ENCODE measurements around the gene BTRC. TPM values are rescaled to one million over a fixed set of nuclear protein-coding genes. Genes with fewer than 3 reads are reported as not detected.
"Not testable (repeated sequence)": the region's sequence is repeated elsewhere in the genome, so short reads cannot be mapped to it uniquely, and the experiment has no call there.

The BTRC gene
- total RNA-seq, 3 donors from 2014 or later: 12.4 to 19.5 (median 16.0) TPM

- H3K4me3 ChIP-seq: no peak overlapping the region
- H3K4me1 ChIP-seq (ENCODE audit: low read depth): no peaks in the 10 kb centered on the region
- no peak for TF ChIP-seq CTCF (IDR thresholded peaks at IDR 0.05)
- DNase-seq (no peak), ATAC-seq (no peak)
- no peaks in the 10 kb centered on the region for H3K9me3 ChIP-seq
- H3K36me3 ChIP-seq (ENCODE audit: low read depth): no peaks in the 10 kb centered on the region
- intact Hi-C loops (cut with DNase I, micrococcal nuclease): no loop called here
Observed at GRCh38 chr10:101402711-101403110, 48.7 kb downstream of the BTRC start.

- H3K4me1 ChIP-seq (ENCODE audit: low read depth): no peaks in the 10 kb centered on the region
- intact Hi-C loops (cut with DNase I, micrococcal nuclease): no loop called here
- H3K36me3 ChIP-seq (ENCODE audit: low read depth): no peaks in the 10 kb centered on the region
- TF ChIP-seq CTCF (IDR thresholded peaks at IDR 0.05): no peak
- H3K4me3 ChIP-seq: no peak overlapping the region
- no peaks in the 10 kb centered on the region for H3K9me3 ChIP-seq
- DNase-seq: no peak
- no peak for ATAC-seq
Observed at GRCh38 chr10:101403161-101403560, 49.2 kb downstream of the BTRC start.

- Histone ChIP-seq H3K4me1 (ENCODE audit: low read depth) (no peaks in the 10 kb centered on the region), H3K9me3 (no peaks in the 10 kb centered on the region), H3K36me3 (ENCODE audit: low read depth) (no peaks in the 10 kb centered on the region), H3K4me3 (no peak overlapping the region)
- ATAC-seq (no peak), DNase-seq (no peak)
- TF ChIP-seq CTCF (IDR thresholded peaks at IDR 0.05): no peak
- intact Hi-C loops (cut with DNase I, micrococcal nuclease): no loop called here
Observed at GRCh38 chr10:101405001-101405400, 51.0 kb downstream of the BTRC start.

- H3K4me1 ChIP-seq (ENCODE audit: low read depth): no peaks in the 10 kb centered on the region
- ATAC-seq (no peak), DNase-seq (no peak)
- no peak for TF ChIP-seq CTCF (IDR thresholded peaks at IDR 0.05)
- no peaks in the 10 kb centered on the region for H3K9me3 ChIP-seq
- no peaks in the 10 kb centered on the region for H3K36me3 ChIP-seq (ENCODE audit: low read depth)
- H3K4me3 ChIP-seq: no peak overlapping the region
- intact Hi-C loops (cut with DNase I, micrococcal nuclease): no loop called here
Observed at GRCh38 chr10:101411598-101411997, 57.6 kb downstream of the BTRC start.

GRCh38 chr10:101414034-101414433 is 60.1 kb downstream of the BTRC start:
- no peak for DNase-seq
- H3K9me3 ChIP-seq: no peaks in the 10 kb centered on the region
- H3K4me3 ChIP-seq: no peak overlapping the region
- ATAC-seq: no peak
- no peaks in the 10 kb centered on the region for H3K36me3 ChIP-seq (ENCODE audit: low read depth)
- H3K4me1 ChIP-seq (ENCODE audit: low read depth): no peaks in the 10 kb centered on the region
- intact Hi-C loops (cut with DNase I, micrococcal nuclease): no loop called here
- TF ChIP-seq CTCF (IDR thresholded peaks at IDR 0.05): no peak

GRCh38 chr10:101415884-101416283 is 61.9 kb downstream of the BTRC start:
- no peaks in the 10 kb centered on the region for H3K36me3 ChIP-seq (ENCODE audit: low read depth)
- TF ChIP-seq CTCF (IDR thresholded peaks at IDR 0.05): no peak
- intact Hi-C loops (cut with DNase I, micrococcal nuclease): no loop called here

GRCh38 chr10:101421967-101422366 is 68.0 kb downstream of the BTRC start:
- H3K4me1 ChIP-seq (ENCODE audit: low read depth); H3K9me3 ChIP-seq; H3K4me3 ChIP-seq; H3K36me3 ChIP-seq (ENCODE audit: low read depth); DNase-seq; ATAC-seq; intact Hi-C loops (cut with DNase I, micrococcal nuclease): not testable (repeated sequence)

More at GRCh38 chr10:101415884-101416283, 61.9 kb downstream of the BTRC start:
- ATAC-seq (no peak), DNase-seq (no peak)
- no peak overlapping the region for H3K4me3 ChIP-seq
- H3K9me3 ChIP-seq: no peaks in the 10 kb centered on the region
- H3K4me1 ChIP-seq (ENCODE audit: low read depth): no peaks in the 10 kb centered on the region
